Activated CD4-positive, CD25-positive, alpha-beta regulatory T cell treated with anti-CD3 and anti-CD28 coated beads, Interleukin-2, amount 50 U/mL, for 24 hours (primary cell): ENCODE results near the gene ACVR1B.
"Not testable (repeated sequence)": the region's sequence is repeated elsewhere in the genome, so short reads cannot be mapped to it uniquely, and the experiment has no call there.

Source experiments
- ATAC-seq, 2 donors: fragments of 150-1000 bp; cut with Tn5 transposase; one replicate each; pipeline ENCODE4 v1.10.0; 2021; ENCODE audit warnings: mild to moderate bottlenecking in 1 of 2, moderate library complexity in 1 of 2

The ACVR1B gene

GRCh38 chr12:51971679-51972421 lies 20.4 kb downstream of the ACVR1B start:
- no peak for ATAC-seq

DNA sequence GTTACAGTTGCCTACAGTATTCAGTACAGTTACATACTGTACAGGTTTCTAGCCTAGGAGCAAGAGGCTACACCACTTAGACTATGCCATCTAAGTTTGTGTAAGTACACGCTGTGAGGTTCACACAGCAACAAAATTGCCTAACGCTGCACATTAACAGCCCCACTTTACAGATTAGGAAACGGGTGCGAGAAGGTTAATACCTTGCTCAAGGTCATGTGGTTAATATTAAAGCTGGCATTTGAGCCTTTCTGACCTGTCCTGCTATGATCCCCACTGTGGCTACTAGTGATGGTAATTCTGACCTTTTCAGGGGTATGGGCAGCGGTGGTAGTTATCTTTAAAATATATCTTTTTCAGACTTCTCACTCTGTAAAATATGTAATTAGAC lies 20.9 kb downstream of the ACVR1B start:
- ATAC-seq, result no peak

DNA sequence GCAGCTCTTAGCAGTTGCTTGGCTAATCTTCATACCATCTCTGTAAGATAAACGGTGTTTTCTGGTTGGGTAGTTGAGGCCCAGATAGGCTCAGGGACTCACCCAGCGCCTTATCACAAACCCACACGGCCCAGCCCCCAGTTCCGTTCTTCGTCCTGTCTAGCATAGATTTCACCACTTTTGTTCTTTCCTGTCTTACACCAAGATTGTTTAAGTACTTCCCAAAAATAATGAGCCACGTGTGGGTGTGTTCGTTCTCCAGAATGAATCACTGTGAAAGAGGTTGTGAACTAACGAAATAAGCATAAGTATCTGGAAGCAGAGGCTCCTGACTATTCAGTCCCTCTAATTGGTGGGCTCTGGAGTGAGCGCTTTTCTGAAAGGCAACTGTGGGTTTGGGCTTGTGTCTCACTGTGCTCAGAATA lies 21.4 kb downstream of the ACVR1B start:
- peak; percentile 19 to 24 for ATAC-seq

- ATAC-seq, result no peak
These were observed 22.1 kb downstream of the ACVR1B start for GRCh38 chr12:51973560-51973959.

- ATAC-seq, result no peak
These were observed 23.1 kb downstream of the ACVR1B start for GRCh38 chr12:51974646-51975045.

DNA sequence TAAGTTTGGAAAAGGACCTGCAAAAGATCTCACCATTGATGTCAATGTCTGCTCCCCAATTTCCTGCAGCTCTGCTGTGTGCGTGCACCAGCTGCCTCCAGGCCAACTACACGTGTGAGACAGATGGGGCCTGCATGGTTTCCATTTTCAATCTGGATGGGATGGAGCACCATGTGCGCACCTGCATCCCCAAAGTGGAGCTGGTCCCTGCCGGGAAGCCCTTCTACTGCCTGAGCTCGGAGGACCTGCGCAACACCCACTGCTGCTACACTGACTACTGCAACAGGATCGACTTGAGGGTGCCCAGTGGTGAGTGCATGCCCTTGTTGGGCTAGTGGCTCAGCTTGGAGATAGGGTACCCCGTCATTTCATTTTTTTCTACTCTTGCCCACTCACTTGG lies 23.7 kb downstream of the ACVR1B start:
- ATAC-seq, result no peak

GRCh38 chr12:51976376-51977160 lies 25.1 kb downstream of the ACVR1B start:
- no peak for ATAC-seq

DNA sequence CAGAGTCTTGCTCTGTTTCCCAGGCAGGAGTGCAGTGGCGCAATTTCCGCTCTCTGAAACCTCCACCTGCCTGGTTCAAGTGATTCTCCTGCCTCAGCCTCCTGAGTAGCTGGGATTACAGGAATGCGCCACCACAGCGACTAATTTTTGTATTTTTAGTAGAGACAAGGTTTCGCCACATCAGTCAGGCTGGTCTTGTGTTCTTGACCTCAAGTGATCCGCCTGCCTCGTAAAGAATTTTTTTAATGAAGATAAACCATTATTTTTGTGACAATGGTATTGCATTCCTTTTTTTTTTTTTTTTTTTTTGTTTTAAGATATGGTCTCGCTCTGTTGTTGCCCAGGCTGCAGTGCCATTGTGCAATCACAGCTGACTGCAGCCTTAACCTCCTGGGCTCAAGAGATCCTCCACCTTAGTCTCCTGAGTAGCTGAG lies 25.8 kb downstream of the ACVR1B start:
- ATAC-seq, result no peak

DNA sequence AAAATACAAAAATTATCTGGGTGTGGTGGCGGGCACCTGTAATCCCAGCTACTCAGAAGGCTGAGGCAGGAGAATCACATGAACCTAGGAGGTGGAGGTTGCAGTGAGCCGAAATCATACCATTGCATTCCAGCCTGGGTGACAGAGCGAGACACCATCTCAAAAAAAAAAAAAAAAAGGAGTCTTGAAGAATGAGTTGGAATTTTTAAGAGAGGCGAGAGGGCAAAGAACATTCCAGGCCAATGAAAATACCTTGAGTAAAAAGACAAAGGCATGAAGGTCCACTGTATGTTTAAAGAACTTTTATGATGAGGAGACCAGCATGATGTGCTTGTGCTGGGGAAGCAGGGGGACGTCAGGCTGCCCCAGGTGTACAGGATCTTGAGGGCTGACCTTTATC lies 27.8 kb downstream of the ACVR1B start:
- not testable (repeated sequence) for ATAC-seq

DNA sequence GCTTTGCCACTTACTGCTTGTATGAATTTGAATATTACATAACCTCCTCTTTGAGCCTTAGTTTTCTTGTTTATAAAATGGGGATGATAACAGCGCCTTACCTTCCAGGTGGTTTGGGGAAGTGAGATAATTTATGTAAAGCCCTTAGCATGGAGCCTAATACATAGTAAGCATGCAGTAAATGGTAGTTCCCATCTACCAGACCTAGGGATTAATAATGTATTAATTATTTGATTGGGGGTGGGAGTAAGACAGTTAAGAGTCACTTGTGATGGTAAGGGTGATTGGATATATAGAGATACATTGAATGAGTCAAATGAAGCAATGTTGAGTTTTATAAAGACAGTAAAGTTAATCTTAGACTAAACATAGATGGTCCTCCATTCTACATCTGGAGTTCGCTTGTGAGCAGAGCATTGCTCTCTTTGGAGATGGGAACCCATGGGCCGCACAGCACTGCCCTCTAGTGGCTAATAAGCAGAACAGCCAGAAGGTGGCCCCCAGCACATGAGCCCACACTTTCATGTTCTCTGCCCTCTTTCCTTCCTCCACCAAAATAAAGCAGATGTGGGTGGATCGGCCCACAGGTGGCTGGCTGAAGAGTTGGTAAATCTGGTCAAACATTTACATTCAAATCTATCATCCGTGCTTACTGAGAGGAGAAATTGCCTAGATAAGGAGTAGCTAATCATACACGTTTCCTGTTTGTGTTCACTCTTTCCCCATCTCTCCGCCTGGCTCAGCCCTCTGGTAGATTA lies 28.7 kb downstream of the ACVR1B start:
- peak; percentile 89 for ATAC-seq

GRCh38 chr12:51980809-51981127 lies 29.3 kb downstream of the ACVR1B start:
- ATAC-seq, result no peak

- no peak for ATAC-seq
These were observed 33.2 kb downstream of the ACVR1B start for GRCh38 chr12:51984657-51985056.

DNA sequence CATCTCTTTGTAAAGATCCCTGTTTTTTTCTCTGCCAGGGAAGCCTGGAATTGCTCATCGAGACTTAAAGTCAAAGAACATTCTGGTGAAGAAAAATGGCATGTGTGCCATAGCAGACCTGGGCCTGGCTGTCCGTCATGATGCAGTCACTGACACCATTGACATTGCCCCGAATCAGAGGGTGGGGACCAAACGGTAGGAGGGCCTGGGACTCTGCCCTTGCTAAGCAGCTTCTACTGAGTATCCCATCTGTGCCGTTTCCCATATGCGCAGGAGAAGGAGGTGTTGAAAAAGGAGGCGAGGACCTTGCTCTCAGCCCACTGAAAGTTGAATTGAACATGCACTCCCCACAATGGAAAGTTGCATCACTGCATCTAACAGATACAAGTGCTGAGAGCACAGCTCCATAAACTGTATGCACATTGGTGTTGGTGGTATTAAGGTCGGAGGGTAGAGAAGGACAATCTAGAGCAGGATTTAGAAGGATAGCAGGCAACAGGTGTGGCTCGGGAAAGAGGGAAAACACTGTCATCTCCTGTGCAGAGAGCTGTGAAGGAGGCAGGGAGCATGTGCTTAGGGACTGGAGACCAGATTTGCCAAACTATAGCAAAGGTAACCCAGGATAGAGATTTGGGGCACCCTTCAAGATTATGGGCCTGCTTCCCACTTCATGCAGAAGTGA lies 33.8 kb downstream of the ACVR1B start:
- ATAC-seq, result no peak

DNA sequence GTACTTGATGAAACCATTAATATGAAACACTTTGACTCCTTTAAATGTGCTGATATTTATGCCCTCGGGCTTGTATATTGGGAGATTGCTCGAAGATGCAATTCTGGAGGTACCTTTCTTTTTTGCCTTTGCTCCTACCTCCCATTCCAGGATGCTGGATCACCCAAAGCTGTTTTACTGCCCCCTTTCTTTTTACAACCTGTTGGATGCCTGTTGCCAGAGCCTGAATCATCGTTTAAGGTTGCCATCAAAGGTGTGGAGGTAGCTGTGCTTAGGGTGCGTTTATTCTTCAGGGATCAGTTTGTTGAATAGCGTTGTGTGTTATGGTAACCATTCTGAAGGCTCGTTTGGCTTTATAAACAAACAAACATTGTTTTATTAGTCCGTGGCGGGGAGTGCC lies 35.3 kb downstream of the ACVR1B start:
- ATAC-seq, result no peak

GRCh38 chr12:51992246-51992645 lies 40.7 kb downstream of the ACVR1B start:
- ATAC-seq, result no peak

GRCh38 chr12:51994539-51994820 lies 43.0 kb downstream of the ACVR1B start:
- ATAC-seq, result no peak

- ATAC-seq, result no peak
These were observed 43.5 kb downstream of the ACVR1B start for GRCh38 chr12:51994959-51995358.

DNA sequence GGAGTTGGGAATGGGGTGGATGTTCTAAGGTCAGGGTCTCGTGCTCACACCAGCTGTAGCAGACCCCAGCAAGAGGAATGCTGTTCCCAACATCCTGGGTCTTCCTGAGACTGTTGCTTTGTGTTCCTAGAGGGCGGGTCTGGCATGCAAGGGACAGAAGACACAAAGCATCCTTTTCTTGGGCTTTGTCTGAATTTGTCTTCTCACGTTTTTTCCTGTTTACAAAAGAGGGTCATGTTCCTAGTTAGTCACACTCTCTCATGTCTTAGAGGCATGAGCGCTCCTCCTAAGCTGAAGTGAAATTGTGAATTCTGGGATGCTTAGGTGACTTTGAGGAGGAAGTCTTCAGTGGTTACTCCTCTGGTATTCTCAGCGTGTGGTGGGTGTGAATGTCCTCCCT lies 45.6 kb downstream of the ACVR1B start:
- no peak for ATAC-seq

DNA sequence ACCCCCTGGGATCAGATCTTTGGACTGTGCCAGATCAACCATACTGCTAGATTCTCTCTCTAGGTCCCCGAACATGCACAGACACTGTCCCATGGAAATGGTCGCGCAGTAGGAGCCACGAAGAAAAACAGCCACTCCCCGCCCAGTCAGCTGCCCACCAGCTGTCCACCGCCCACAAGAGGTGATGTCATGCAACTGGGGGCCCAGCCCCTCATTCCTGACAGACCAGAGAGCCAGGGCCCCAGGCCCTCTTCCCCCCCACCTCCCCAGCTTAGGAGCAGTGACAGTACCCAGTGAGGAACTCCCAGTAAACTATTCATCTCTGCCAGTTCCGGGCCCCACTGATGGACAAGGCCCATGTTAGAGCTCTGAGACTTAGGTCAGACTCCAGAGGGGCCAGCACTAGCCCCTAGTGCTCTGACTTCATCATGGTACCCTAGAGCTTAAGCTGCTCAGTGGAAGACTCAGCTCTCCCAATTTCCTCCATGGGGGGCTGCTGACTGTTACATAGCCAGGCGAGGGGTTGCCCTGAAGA lies 51.6 kb downstream of the ACVR1B start:
- ATAC-seq, result no peak

GRCh38 chr12:52003591-52003990 lies 52.1 kb downstream of the ACVR1B start:
- ATAC-seq, result no peak

GRCh38 chr12:52004042-52004648 lies 52.6 kb downstream of the ACVR1B start:
- no peak for ATAC-seq

GRCh38 chr12:52005218-52005902 lies 53.9 kb downstream of the ACVR1B start:
- ATAC-seq, result no peak
